Muscle of leg (tissue), 11 donors: Measurements from ENCODE around the gene SLC43A1. TPM values are rescaled to one million over a fixed set of nuclear protein-coding genes. Genes with fewer than 3 reads are reported as not detected.

Experiments used
- DNase-seq: peaks from one replicate; pipeline ENCODE4 v3.0.0; 2013
- H3K27ac ChIP-seq: one replicate; pipeline ENCODE4 v1.5.1; 2013; ENCODE audit warnings: mild to moderate bottlenecking, low read length, control low read depth
- H3K27me3 ChIP-seq: one replicate; pipeline ENCODE4 v1.6.1; 2013; ENCODE audit warnings: low read length; ENCODE audit not compliant: control insufficient read depth, insufficient read depth
- H3K36me3 ChIP-seq: one replicate; pipeline ENCODE4 v1.6.1; 2013; ENCODE audit warnings: low read length; ENCODE audit not compliant: control insufficient read depth, insufficient read depth
- H3K4me1 ChIP-seq: one replicate; pipeline ENCODE4 v1.6.1; 2013; ENCODE audit warnings: low read length; ENCODE audit not compliant: control insufficient read depth, insufficient read depth
- H3K4me3 ChIP-seq: one replicate; pipeline ENCODE4 v1.5.1; 2013; ENCODE audit warnings: low read length, control low read depth
- H3K9me3 ChIP-seq: replicated peaks from 2 replicates; pipeline ENCODE4 v1.6.1; 2013; ENCODE audit warnings: low read depth, low read length; ENCODE audit not compliant: control insufficient read depth
- WGBS: methylation state at CpG from one replicate; pipeline ENCODE4 v1.1.5; 2013; ENCODE audit warnings: missing lambda C conversion rate; ENCODE audit not compliant: insufficient coverage; 5-methylcytosine and 5-hydroxymethylcytosine counted together
- polyA plus RNA-seq, 8 donors: library from polyadenylated mRNA; unstranded; fragments of 120-200 nt; gene quantifications; one replicate each; pipeline versions ENCODE4 v1.2.1 to v1.2.3, GENCODE V29; 2013; ENCODE audit warnings: inconsistent platforms in 1 of 8, low replicate concordance in 1 of 8; ENCODE audit not compliant: insufficient read length in 8 of 8, insufficient read depth in 1 of 8
- total RNA-seq: library from RNA; stranded (reverse); fragments of 120-200 nt; gene quantifications from one replicate; pipeline ENCODE4 v1.2.4, GENCODE V29; 2013

SLC43A1 gene
- total and polyA plus RNA-seq, 9 donors: 7.1 to 12.5 (median 10.3) TPM

DNA sequence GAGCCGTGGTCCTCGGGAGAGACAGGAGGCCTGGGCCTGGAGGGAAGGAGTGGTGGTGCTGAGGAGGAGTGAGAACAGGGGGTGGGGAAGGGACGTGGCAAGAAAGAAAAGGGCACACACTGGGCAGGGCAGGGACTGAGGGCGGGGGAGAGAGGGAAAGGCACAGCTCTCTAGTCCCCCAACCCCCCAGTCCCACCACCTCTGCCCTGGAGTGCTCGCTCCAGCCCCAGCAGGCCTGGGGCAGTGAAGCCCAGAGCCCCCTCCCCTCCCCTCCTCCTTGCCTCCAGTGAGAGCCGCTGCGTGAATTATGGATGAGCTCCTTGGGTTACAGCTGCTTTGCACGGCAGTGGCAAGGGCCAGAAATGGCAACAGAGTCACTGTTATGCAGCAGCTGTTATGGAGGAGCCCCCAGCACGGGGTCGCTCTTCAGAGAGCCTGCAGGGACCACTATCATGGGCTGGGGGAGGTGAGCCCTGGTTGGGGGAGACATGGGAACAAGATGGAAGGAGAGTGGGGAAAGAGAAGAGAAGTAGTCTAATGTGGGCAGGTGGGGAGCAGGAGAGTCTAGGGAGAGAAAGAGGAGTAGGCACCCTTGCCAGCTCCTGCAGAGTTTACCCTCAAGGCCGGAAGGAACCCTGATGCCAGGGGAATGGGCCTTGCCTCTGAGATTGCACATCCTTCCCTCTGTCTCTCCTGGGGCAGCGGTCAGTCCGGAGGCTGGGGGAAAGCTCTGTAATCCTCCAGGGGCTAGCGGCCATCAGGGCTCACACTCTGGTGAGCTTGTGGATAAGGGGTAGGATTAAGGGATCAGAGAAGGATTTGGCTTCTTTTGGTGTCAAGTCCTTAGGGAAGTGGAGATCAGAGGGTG lies 51.6 kb downstream of the SLC43A1 start:
- no peak overlapping the region for H3K4me3 ChIP-seq
- peak; percentile 68 for DNase-seq
- peaks cover 2% of the 10 kb centered on the region for H3K36me3 ChIP-seq
- peaks cover 60% of the 10 kb centered on the region for H3K27me3 ChIP-seq
- peaks cover 66% of the 10 kb centered on the region for H3K4me1 ChIP-seq
- WGBS: 36% methylated on average over 10 of the region's 14 CpGs
- peak overlapping the region; percentile 85 for H3K27ac ChIP-seq
- no peaks in the 10 kb centered on the region for H3K9me3 ChIP-seq

DNA sequence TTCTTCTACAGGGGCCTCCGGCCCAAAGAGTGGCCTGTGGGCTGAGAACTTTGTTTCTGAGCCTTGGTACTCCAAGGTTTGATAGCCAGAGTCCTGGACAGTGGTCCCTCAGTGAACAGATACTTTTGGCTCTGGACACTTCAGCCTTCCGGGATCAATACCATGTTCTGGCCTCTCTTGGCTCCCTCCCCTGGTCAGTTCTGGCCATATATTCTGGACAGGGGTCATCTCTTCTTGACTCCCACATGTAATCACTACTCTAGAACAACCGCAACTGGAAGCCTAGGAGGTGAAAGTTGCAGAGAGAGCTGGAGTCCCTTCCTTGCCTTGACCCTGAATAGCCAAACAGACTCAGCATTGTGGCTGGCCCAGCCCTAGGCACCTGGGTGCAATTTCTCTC lies 52.9 kb downstream of the SLC43A1 start:
- Histone ChIP-seq H3K4me1 (peaks cover 74% of the 10 kb centered on the region), H3K4me3 (no peak overlapping the region), H3K27me3 (peaks cover 73% of the 10 kb centered on the region), H3K36me3 (no peaks in the 10 kb centered on the region), H3K27ac (no peak overlapping the region), H3K9me3 (no peaks in the 10 kb centered on the region)
- 63% methylated on average over 2 of the region's 3 CpGs for WGBS
- DNase-seq: no peak

GRCh38 chr11:57461841-57462489 lies 53.5 kb downstream of the SLC43A1 start:
- Histone ChIP-seq H3K9me3 (no peaks in the 10 kb centered on the region), H3K4me3 (no peak overlapping the region), H3K27ac (peak overlapping the region; percentile 29), H3K4me1 (peaks cover 77% of the 10 kb centered on the region), H3K36me3 (no peaks in the 10 kb centered on the region), H3K27me3 (peaks cover 79% of the 10 kb centered on the region)
- DNase-seq: no peak
- WGBS: 49% methylated on average over 14 of the region's 16 CpGs

DNA sequence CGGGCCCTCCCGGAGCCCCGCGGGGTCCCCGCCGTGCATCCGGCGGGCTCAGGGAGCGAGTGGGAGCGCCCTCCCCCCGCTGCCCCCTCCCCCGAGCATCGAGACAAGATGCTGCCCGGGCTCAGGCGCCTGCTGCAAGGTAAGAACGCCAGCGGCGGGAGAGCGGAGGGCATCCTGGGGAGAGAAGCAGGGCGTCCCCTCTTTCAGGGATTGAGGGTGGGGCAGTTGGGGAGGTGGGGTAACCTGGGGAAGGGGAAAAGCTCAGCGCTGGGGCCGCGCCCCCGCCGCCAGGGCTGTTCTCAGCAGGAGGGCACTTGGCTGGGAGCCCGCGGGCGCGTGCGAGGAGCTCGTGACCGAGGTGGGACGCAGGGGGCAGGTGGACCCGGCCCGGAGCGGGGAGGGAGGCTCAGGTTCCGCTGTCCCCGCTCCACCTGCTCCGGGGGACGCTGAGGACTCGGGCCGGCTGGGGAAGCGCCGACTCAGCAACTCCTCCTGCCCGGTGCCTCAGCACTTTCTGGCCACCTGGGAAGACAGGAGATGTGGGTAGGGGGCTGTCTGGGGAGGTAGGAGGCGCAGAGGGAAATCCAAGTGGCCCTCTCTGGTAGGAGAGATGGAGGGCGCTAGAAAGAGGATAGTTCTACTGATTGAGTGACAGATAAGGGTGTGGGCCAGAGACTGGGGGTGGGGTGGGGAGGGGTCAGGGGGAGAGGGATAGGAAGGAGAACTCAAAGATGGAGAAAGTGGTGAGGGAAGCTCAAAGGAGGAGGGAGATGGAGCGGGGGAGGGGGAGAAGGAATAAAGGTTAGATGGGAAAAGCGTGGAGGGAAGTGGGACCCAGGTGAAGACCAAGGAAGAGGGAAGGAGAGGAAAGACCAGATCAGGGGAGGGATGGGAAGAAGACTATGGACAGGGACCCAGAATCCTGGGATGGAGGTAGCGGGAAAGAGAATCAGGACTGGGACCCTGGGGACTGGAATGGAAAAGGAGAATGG lies 54.4 kb downstream of the SLC43A1 start:
- Histone ChIP-seq H3K27me3 (peaks cover 85% of the 10 kb centered on the region), H3K9me3 (no peaks in the 10 kb centered on the region), H3K4me1 (peaks cover 77% of the 10 kb centered on the region), H3K4me3 (peak overlapping the region; percentile 42), H3K36me3 (no peaks in the 10 kb centered on the region), H3K27ac (peak overlapping the region; percentile 20)
- 2% methylated on average over 46 of the region's 50 CpGs for WGBS
- DNase-seq: no peak

- no peaks in the 10 kb centered on the region for H3K9me3 ChIP-seq
- H3K27me3 ChIP-seq: peaks cover 86% of the 10 kb centered on the region
- DNase-seq: peak; percentile 70
- under 1% methylated on average over 45 of the region's 66 CpGs for WGBS
- H3K4me1 ChIP-seq: peaks cover 75% of the 10 kb centered on the region
- no peaks in the 10 kb centered on the region for H3K36me3 ChIP-seq
- H3K4me3 ChIP-seq: peak within 1 kb of the TSS; percentile 42
- peak within 1 kb of the TSS; percentile 20 for H3K27ac ChIP-seq
Measured at GRCh38 chr11:57460022-57460757, 55.3 kb downstream of the SLC43A1 start, which contains the start of gene RTN4RL2. Gene RTN4RL2, plus strand, starts transcription at chr11:57460528. Its CDS starts 338 bp downstream, at chr11:57460866.

- H3K27me3 ChIP-seq: peaks cover 81% of the 10 kb centered on the region
- H3K27ac ChIP-seq: no peak overlapping the region
- WGBS: under 1% methylated on average over 48 of the region's 62 CpGs
- no peaks in the 10 kb centered on the region for H3K36me3 ChIP-seq
- H3K4me3 ChIP-seq: peak overlapping the region; percentile 38
- no peak for DNase-seq
- H3K4me1 ChIP-seq: peaks cover 67% of the 10 kb centered on the region
- no peaks in the 10 kb centered on the region for H3K9me3 ChIP-seq
Measured at GRCh38 chr11:57459164-57460021, 56.1 kb downstream of the SLC43A1 start.

DNA sequence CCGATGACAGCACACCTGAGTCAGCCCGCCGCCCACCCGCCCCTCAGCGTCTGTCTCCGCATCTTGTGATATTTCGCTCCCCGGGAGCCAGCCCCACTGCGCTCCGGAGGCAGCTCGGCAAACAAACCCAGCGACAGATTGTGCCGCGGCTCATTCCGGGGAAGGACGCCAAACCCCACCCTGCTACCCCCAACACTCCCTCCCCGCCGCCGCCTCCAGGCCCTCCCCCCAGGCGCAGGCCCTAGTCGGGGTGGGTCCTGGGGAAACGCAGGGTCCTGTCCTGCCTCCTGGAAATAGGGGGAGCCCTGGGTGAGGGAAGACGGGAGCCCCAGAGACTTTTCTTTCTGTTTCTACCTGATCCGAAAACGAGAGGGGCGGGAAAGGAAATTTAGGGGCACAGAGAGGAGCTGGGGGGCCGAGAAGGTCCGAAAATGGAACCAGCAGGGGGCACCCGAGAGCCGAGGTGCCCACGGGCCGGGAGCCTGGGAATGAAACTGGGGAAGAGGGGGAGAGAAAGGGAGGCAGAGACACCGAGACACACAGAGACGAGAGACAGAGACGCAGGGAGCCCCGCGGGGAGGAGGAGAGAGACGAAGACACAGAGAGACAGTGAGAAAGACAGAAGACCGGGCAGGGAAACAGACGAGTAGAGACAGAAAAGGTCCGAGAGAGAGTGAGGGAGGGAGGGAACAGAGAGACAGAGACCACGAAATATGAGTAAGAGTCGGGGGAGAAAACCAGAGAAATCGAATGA lies 56.9 kb downstream of the SLC43A1 start:
- peaks cover 59% of the 10 kb centered on the region for H3K4me1 ChIP-seq
- H3K9me3 ChIP-seq: no peaks in the 10 kb centered on the region
- H3K27me3 ChIP-seq: peaks cover 73% of the 10 kb centered on the region
- peak overlapping the region; percentile 22 for H3K4me3 ChIP-seq
- H3K27ac ChIP-seq: no peak overlapping the region
- WGBS: under 1% methylated on average over 32 of the region's 44 CpGs
- H3K36me3 ChIP-seq: no peaks in the 10 kb centered on the region
- peak; percentile 48 for DNase-seq

DNA sequence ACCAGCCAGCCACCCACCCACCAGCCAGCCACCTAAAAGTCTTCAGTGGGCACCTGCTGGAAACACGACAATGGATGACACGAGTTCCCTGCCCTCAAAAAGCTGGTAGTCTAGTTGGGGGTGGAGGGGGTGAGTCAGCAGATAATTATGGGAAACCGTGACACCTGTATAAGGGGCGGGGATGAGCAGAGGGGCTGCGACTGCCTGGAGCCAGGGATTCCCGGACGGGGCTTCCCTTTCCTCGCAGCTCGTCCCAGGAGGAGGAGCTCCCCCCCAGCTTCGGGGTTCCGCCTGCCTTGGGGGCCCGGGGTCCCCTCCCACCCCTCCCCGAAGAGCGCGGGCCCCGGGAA lies 57.5 kb downstream of the SLC43A1 start:
- peaks cover 54% of the 10 kb centered on the region for H3K4me1 ChIP-seq
- H3K4me3 ChIP-seq: peak overlapping the region; percentile 22
- H3K36me3 ChIP-seq: no peaks in the 10 kb centered on the region
- no peaks in the 10 kb centered on the region for H3K9me3 ChIP-seq
- 2% methylated on average over 13 of the region's 16 CpGs for WGBS
- H3K27me3 ChIP-seq: peaks cover 68% of the 10 kb centered on the region
- DNase-seq: no peak
- no peak overlapping the region for H3K27ac ChIP-seq
